Thymus (tissue), 11 donors: ENCODE results near the gene NAGA. TPM values are rescaled to one million over a fixed set of nuclear protein-coding genes. Genes with fewer than 3 reads are reported as not detected.
A peak's percentile ranks its signal among the peaks of the same experiment; 100 is the strongest.
"Not testable (repeated sequence)": the region's sequence is repeated elsewhere in the genome, so short reads cannot be mapped to it uniquely, and the experiment has no call there.

Source experiments
- DNase-seq, 9 donors: peaks; one replicate each; pipeline ENCODE4 v3.0.0-alpha.2; 2013; ENCODE audit warnings: low spot score in 9 of 9, low read depth in 6 of 9, missing footprints in 1 of 9
- H3K27ac ChIP-seq, 2 donors: one replicate each; pipeline ENCODE4 v1.5.1; 2013; ENCODE audit warnings: control low read depth in 1 of 2, low read depth in 1 of 2, low read length in 1 of 2, mild to moderate bottlenecking in 1 of 2, moderate library complexity in 1 of 2
- H3K27me3 ChIP-seq, 2 donors: one replicate each; pipeline ENCODE4 v1.5.1; 2013; ENCODE audit warnings: low read length in 1 of 2; ENCODE audit not compliant: control insufficient read depth in 2 of 2, insufficient read depth in 1 of 2
- H3K36me3 ChIP-seq, 2 donors: one replicate each; pipeline ENCODE4 v1.5.1; 2013; ENCODE audit warnings: low read length in 1 of 2, mild to moderate bottlenecking in 1 of 2, moderate library complexity in 1 of 2; ENCODE audit not compliant: control insufficient read depth in 2 of 2, insufficient read depth in 2 of 2
- H3K4me1 ChIP-seq, 2 donors: one replicate each; pipeline ENCODE4 v1.5.1; 2013; ENCODE audit warnings: low read length in 2 of 2; ENCODE audit not compliant: control insufficient read depth in 2 of 2, insufficient read depth in 2 of 2
- H3K4me3 ChIP-seq, 2 donors: one replicate each; pipeline ENCODE4 v1.5.1; 2013; ENCODE audit warnings: low read length in 2 of 2, control low read depth in 1 of 2, mild to moderate bottlenecking in 1 of 2
- H3K9me3 ChIP-seq, 2 donors: one replicate each; pipeline ENCODE4 v1.5.1; 2013; ENCODE audit warnings: low read length in 1 of 2, mild to moderate bottlenecking in 1 of 2; ENCODE audit not compliant: control insufficient read depth in 2 of 2, insufficient read depth in 1 of 2
- WGBS: extraction: QIAGEN DNeasy Blood & Tissue Kit; methylation state at CpG from one replicate; pipeline ENCODE4 v1.1.7; 2013; 5-methylcytosine and 5-hydroxymethylcytosine counted together
- polyA plus RNA-seq: library from polyadenylated mRNA; stranded (reverse); fragments of 200-250 nt; gene quantifications from one replicate; pipeline ENCODE4 v1.2.3, GENCODE V29; 2013
- total RNA-seq: library from RNA; stranded (reverse); fragments of 120-200 nt; gene quantifications from one replicate; pipeline ENCODE4 v1.2.4, GENCODE V29; 2013
- donor health status: healthy.

Gene NAGA
- total and polyA plus RNA-seq, 2 donors: 10.6 to 18.1 TPM

DNA sequence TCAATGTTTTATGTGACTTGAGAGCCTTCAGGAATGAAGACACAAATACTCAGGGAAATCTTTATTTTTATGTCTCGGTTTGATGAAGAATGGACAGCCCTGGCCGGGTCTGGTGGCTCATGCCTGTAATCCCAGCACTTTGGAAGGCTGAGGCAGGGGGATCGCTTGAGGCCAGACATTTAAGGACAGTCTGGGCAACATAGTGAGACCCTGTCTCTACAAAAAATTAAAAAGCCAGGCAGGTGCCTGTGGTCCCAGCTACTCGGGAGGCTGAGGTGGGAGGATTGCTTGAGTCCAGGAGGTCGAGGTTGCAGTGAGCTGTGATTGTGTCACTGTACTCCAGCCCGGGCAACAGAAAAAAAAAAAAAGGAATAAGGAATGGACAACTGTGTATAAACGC is 896 bp upstream of the NAGA start:
- DNase-seq, H3K9me3 ChIP-seq, H3K36me3 ChIP-seq, H3K27ac ChIP-seq, H3K27me3 ChIP-seq: not testable (repeated sequence)
- 90% methylated on average over 7 of the region's 7 CpGs for WGBS
- Histone ChIP-seq H3K4me3 (peak overlapping the region in 1 of 2 donors; percentile 56), H3K4me1 (peaks cover 16 to 40% of the 10 kb centered on the region in 2 donors)

DNA sequence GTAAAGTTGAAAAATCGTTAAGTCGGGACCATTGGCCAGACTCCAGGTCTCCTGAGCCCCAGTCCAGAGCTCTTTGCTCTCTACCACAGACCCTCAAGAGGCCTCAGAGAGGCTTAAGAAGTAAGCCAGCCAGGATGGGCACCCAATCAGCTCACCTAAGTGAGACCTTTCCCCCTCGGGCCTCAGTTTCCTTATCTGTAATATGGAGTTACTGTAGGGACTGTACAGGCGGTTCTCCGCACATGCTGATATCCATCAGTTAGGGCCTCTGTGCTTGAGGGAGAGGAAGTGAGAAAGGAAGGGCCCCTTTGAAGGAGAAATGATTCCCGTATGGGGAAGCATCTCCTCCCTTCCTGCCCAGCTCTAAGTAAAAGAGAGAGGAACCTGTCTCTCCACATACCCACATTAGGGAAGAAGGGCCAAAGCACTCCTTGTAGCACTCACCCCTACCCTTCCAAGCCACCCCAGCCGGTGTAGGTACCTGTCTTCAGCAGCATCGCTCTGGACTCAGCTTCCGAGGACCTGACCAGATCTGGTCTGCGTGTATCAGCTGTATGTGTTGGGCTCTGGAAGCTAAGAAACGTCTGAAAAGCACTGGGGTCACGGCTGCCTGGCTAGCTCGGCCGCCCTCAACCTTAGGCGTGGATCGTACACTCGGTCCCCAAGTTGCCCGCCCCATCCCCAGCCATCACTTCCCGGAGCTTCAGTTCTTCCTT is 653 bp downstream of the NAGA start:
- WGBS: 23% methylated on average over 19 of the region's 19 CpGs
- Histone ChIP-seq H3K27ac (peak overlapping the region; percentile 8 to 54), H3K4me3 (peak overlapping the region; percentile 56 to 70), H3K27me3 (peaks cover 0 to 8% of the 10 kb centered on the region in 2 donors), H3K4me1 (peaks cover 16 to 31% of the 10 kb centered on the region in 2 donors), H3K9me3 (no peaks in the 10 kb centered on the region), H3K36me3 (peaks cover 13 to 16% of the 10 kb centered on the region in 2 donors)
- no peak for DNase-seq

- peaks cover 8 to 19% of the 10 kb centered on the region in 2 donors for H3K4me1 ChIP-seq
- no peaks in the 10 kb centered on the region for H3K9me3 ChIP-seq
- no peak for DNase-seq
- H3K4me3 ChIP-seq: no peak overlapping the region
- H3K36me3 ChIP-seq: peaks cover 13 to 19% of the 10 kb centered on the region in 2 donors
- H3K27ac ChIP-seq: no peak overlapping the region
- H3K27me3 ChIP-seq: no peaks in the 10 kb centered on the region
- 99% methylated on average over 4 of the region's 4 CpGs for WGBS
Measured at GRCh38 chr22:42068291-42068690, 2.3 kb downstream of the NAGA start.

GRCh38 chr22:42067671-42068251 is 2.9 kb downstream of the NAGA start:
- H3K27me3 ChIP-seq: no peaks in the 10 kb centered on the region
- no peak overlapping the region for H3K4me3 ChIP-seq
- WGBS: 98% methylated on average over 14 of the region's 14 CpGs
- peaks cover 13 to 23% of the 10 kb centered on the region in 2 donors for H3K36me3 ChIP-seq
- DNase-seq: no peak
- no peak overlapping the region for H3K27ac ChIP-seq
- H3K9me3 ChIP-seq: no peaks in the 10 kb centered on the region
- peaks cover 8 to 19% of the 10 kb centered on the region in 2 donors for H3K4me1 ChIP-seq

DNA sequence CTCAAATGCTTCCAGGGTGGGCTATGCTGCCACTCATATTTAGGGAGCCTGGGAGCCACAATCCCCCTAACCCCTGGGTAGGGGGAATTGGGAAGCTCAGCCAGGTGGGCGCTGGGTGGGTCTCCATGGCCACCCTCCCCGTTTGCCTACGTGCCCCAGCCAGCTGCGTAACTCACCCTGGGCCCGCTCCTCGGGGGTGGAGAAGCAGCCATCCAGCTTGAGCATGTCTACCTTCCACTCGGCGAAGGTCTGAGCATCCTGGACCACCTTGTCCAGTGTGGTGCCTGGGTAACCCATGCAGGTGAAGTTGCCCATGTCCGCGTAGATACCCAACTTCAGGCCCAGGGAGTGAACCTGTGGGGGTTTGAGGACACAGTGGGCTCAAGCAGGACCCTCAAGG is 3.7 kb downstream of the NAGA start:
- Histone ChIP-seq H3K27ac (no peak overlapping the region), H3K36me3 (peaks cover 13 to 30% of the 10 kb centered on the region in 2 donors), H3K9me3 (no peaks in the 10 kb centered on the region), H3K27me3 (no peaks in the 10 kb centered on the region), H3K4me3 (no peak overlapping the region), H3K4me1 (peaks cover 8 to 19% of the 10 kb centered on the region in 2 donors)
- DNase-seq: no peak
- 97% methylated on average over 10 of the region's 10 CpGs for WGBS

DNA sequence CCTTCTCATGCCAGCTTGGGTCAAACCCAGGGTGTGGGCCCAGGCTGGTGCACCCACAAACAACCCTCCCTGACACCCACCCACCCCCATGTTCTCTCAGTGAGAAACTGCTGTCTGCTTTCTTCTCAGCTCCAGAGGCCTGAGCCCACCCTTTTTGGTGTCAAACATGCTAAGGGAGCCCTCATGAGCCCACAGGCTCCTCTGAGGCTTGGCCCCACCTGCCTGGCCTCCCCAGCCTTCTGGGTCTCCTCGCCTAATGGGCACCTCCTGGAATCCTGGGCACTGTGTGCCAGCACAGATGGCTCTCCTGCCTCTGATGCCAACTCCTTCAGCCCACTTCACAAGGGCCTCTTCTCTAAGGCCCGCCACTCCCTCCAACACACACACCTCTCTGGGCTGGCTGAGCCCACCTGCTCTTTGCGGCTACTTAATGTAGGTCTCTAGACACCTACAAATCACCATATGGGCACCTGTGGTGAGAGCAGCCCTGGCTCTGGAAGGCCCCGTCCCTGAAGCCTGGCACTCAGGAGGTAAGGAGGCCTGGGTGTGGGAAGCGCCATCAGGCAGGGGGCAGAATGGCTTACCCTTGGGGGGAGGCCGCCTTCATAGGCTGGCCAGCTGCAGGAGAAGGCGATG is 4.4 kb downstream of the NAGA start:
- H3K36me3 ChIP-seq: peaks cover 13 to 33% of the 10 kb centered on the region in 2 donors
- no peaks in the 10 kb centered on the region for H3K9me3 ChIP-seq
- peaks cover 3 to 13% of the 10 kb centered on the region in 2 donors for H3K4me1 ChIP-seq
- H3K27me3 ChIP-seq: no peaks in the 10 kb centered on the region
- H3K4me3 ChIP-seq: no peak overlapping the region
- H3K27ac ChIP-seq: no peak overlapping the region
- 98% methylated on average over 7 of the region's 7 CpGs for WGBS
- DNase-seq: no peak

- no peak for DNase-seq
- peaks cover 16 to 37% of the 10 kb centered on the region in 2 donors for H3K36me3 ChIP-seq
- 95% methylated on average over 13 of the region's 13 CpGs for WGBS
Measured at GRCh38 chr22:42065438-42066125, 5.0 kb downstream of the NAGA start.

GRCh38 chr22:42064629-42065028 is 6.0 kb downstream of the NAGA start:
- WGBS: 100% methylated on average over 1 of the region's 1 CpG
- H3K4me1 ChIP-seq: peaks cover 0 to 1% of the 10 kb centered on the region in 2 donors
- no peak for DNase-seq
- no peak overlapping the region for H3K27ac ChIP-seq
- peaks cover 25 to 44% of the 10 kb centered on the region in 2 donors for H3K36me3 ChIP-seq
- no peaks in the 10 kb centered on the region for H3K9me3 ChIP-seq
- no peak overlapping the region for H3K4me3 ChIP-seq
- no peaks in the 10 kb centered on the region for H3K27me3 ChIP-seq

More at GRCh38 chr22:42065438-42066125, 5.0 kb downstream of the NAGA start:
- no peak overlapping the region for H3K4me3 ChIP-seq
- no peaks in the 10 kb centered on the region for H3K9me3 ChIP-seq
- no peak overlapping the region for H3K27ac ChIP-seq
- H3K4me1 ChIP-seq: peaks cover 0 to 9% of the 10 kb centered on the region in 2 donors
- H3K27me3 ChIP-seq: no peaks in the 10 kb centered on the region
